Mesenchymal stem cell (in vitro differentiated cells and primary cell): ENCODE measurements around the gene RTN4.

Experiments used
- DNase-seq: peaks from one replicate; pipeline ENCODE4 v3.0.0-alpha.2; 2013
- H2AFZ ChIP-seq: one replicate; pipeline ENCODE4 v1.6.1; 2013; ENCODE audit warnings: low read depth, mild to moderate bottlenecking, control low read depth, inconsistent platforms, low read length, moderate library complexity
- H2AK5ac ChIP-seq: 2 replicates; pipeline ENCODE4 v1.6.1; 2013; ENCODE audit warnings: low read length, moderate library complexity, mild to moderate bottlenecking, inconsistent platforms; ENCODE audit not compliant: severe bottlenecking
- H2BK120ac ChIP-seq: one replicate; pipeline ENCODE4 v1.6.1; 2013; ENCODE audit warnings: low read depth, mild to moderate bottlenecking, inconsistent platforms, low read length, moderate library complexity
- H2BK12ac ChIP-seq, 2 experiments: one replicate each; pipeline ENCODE4 v1.6.1; 2013; ENCODE audit warnings: inconsistent platforms in 2 of 2, low read length in 2 of 2, mild to moderate bottlenecking in 2 of 2, moderate library complexity in 2 of 2, control low read depth in 1 of 2
- H2BK15ac ChIP-seq: one replicate; pipeline ENCODE4 v1.6.1; 2013; ENCODE audit warnings: mild to moderate bottlenecking, low read depth, inconsistent platforms; ENCODE audit not compliant: poor library complexity, severe bottlenecking
- H2BK5ac ChIP-seq: 2 replicates; pipeline ENCODE4 v1.6.1; 2013; ENCODE audit warnings: low read depth, mild to moderate bottlenecking, low read length, control low read depth, inconsistent platforms; ENCODE audit not compliant: poor library complexity, severe bottlenecking
- H3K14ac ChIP-seq, 2 experiments: one replicate each; pipeline ENCODE4 v1.6.1; 2013; ENCODE audit warnings: inconsistent platforms in 2 of 2, low read length in 2 of 2, control low read depth in 1 of 2, mild to moderate bottlenecking in 1 of 2, moderate library complexity in 1 of 2
- H3K18ac ChIP-seq, 2 experiments: one replicate each; pipeline ENCODE4 v1.6.1; 2013; ENCODE audit warnings: inconsistent platforms in 2 of 2, low read length in 2 of 2, control low read depth in 1 of 2, low read depth in 1 of 2, mild to moderate bottlenecking in 1 of 2
- H3K23ac ChIP-seq, 2 experiments: one replicate each; pipeline ENCODE4 v1.6.1; 2013; ENCODE audit warnings: inconsistent platforms in 2 of 2, low read length in 2 of 2, mild to moderate bottlenecking in 2 of 2, moderate library complexity in 2 of 2, control low read depth in 1 of 2
- H3K27ac ChIP-seq: 2 replicates; pipeline ENCODE4 v1.5.1; 2013; ENCODE audit warnings: mild to moderate bottlenecking, moderate library complexity, low read length, control low read depth, inconsistent platforms; ENCODE audit not compliant: poor library complexity, severe bottlenecking
- H3K27me3 ChIP-seq, 2 experiments: 2 replicates each; pipeline versions ENCODE4 v1.6.1 to v1.7.0; 2013; ENCODE audit warnings: low read length in 2 of 2, mild to moderate bottlenecking in 2 of 2, moderate library complexity in 2 of 2, control low read depth in 1 of 2, inconsistent platforms in 1 of 2; ENCODE audit not compliant: control insufficient read depth in 1 of 2, insufficient read depth in 1 of 2
- H3K36me3 ChIP-seq, 2 experiments: 2 replicates each; pipeline versions ENCODE4 v1.6.1 to v1.7.0; 2013; ENCODE audit warnings: low read length in 2 of 2, control low read depth in 1 of 2, inconsistent platforms in 1 of 2, low read depth in 1 of 2, mild to moderate bottlenecking in 1 of 2; ENCODE audit not compliant: insufficient read depth in 2 of 2, control insufficient read depth in 1 of 2
- H3K4ac ChIP-seq, 2 experiments: one replicate each; pipeline ENCODE4 v1.6.1; 2013; ENCODE audit warnings: inconsistent platforms in 2 of 2, low read length in 2 of 2, mild to moderate bottlenecking in 2 of 2, moderate library complexity in 2 of 2, control low read depth in 1 of 2, low read depth in 1 of 2
- H3K4me1 ChIP-seq: 2 replicates; pipeline ENCODE4 v1.6.1; 2013; ENCODE audit warnings: low read depth, low read length, control low read depth; ENCODE audit not compliant: control insufficient read depth, insufficient read depth
- H3K4me2 ChIP-seq: 2 replicates; pipeline ENCODE4 v1.6.1; 2013; ENCODE audit warnings: low read length, mild to moderate bottlenecking, inconsistent platforms; ENCODE audit not compliant: poor library complexity, severe bottlenecking
- H3K4me3 ChIP-seq, 2 experiments: 2 replicates each; pipeline versions ENCODE4 v1.5.1 to v1.7.0; 2013; ENCODE audit warnings: low read length in 2 of 2, mild to moderate bottlenecking in 2 of 2, control low read depth in 1 of 2, low read depth in 1 of 2; ENCODE audit not compliant: insufficient read depth in 1 of 2
- H3K79me1 ChIP-seq: replicated peaks from 2 replicates; pipeline ENCODE4 v1.6.1; 2013; ENCODE audit warnings: mild to moderate bottlenecking, control low read depth, low read length, inconsistent platforms; ENCODE audit not compliant: poor library complexity, severe bottlenecking
- H3K9ac ChIP-seq: 2 replicates; pipeline ENCODE4 v1.7.0; 2013; ENCODE audit warnings: mild to moderate bottlenecking, low read length, moderate library complexity
- H3K9me3 ChIP-seq: 2 replicates; pipeline ENCODE4 v1.7.0; 2013; ENCODE audit warnings: mild to moderate bottlenecking, low read length; ENCODE audit not compliant: control insufficient read depth
- H4K8ac ChIP-seq: one replicate; pipeline ENCODE4 v1.6.1; 2013; ENCODE audit warnings: inconsistent platforms, mild to moderate bottlenecking, low read length, moderate library complexity
- H4K91ac ChIP-seq: one replicate; pipeline ENCODE4 v1.6.1; 2013; ENCODE audit warnings: mild to moderate bottlenecking, low read length, inconsistent platforms
- WGBS: methylation state at CpG from one replicate; pipeline ENCODE4 v1.1.7; 2013; ENCODE audit warnings: mixed read lengths; 5-methylcytosine and 5-hydroxymethylcytosine counted together

RTN4 gene

DNA sequence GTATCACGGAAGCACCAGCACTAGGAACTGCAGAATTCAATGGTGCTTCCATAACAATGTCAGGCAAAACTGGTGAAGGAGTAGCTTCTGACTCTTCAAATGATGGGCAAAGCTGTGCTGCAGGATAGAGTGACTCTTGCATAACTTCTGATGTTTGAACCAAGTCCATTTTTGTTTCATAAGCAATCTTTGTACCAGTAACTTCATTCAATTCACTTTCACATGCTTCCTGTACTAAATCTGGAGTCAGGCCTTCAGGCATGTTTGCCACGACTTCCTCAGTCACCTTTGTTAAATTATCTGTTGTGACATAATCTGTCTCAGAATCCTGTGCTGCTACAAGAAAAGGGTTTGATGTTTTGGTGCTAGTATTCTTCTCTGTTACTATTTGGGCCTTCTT is 24.0 kb downstream of the RTN4 start:
- no peaks in the 10 kb centered on the region for H3K79me1 ChIP-seq
- H3K4me2 ChIP-seq, result no peak overlapping the region
- no peaks in the 10 kb centered on the region for H3K27me3 ChIP-seq
- no peak overlapping the region for H3K23ac ChIP-seq
- no peak overlapping the region for H3K18ac ChIP-seq
- peak; percentile 53 for DNase-seq
- no peak overlapping the region for H4K91ac ChIP-seq
- no peaks in the 10 kb centered on the region for H3K9me3 ChIP-seq
- no peak overlapping the region for H3K4me3 ChIP-seq
- H2AK5ac ChIP-seq, result no peak overlapping the region
- H2BK12ac ChIP-seq, result no peak overlapping the region
- H2BK15ac ChIP-seq, result no peak overlapping the region
- 95% methylated on average over 1 of the region's 2 CpGs for WGBS
- peaks cover 0 to 35% of the 10 kb centered on the region in 2 experiments for H3K36me3 ChIP-seq
- H3K14ac ChIP-seq, result no peak overlapping the region
- H3K4me1 ChIP-seq, result peaks cover 4% of the 10 kb centered on the region
- H3K27ac ChIP-seq, result no peak overlapping the region
- no peak overlapping the region for H2BK5ac ChIP-seq
- H4K8ac ChIP-seq, result no peak overlapping the region
- no peak overlapping the region for H2BK120ac ChIP-seq
- H3K9ac ChIP-seq, result no peak overlapping the region
- H3K4ac ChIP-seq, result no peak overlapping the region
- no peak overlapping the region for H2AFZ ChIP-seq

- 94% methylated on average over 1 of the region's 2 CpGs for WGBS
- Histone ChIP-seq H3K27ac (no peak overlapping the region), H3K79me1 (no peaks in the 10 kb centered on the region), H3K4me1 (peaks cover 4% of the 10 kb centered on the region), H2AFZ (no peak overlapping the region), H3K4me3 (no peak overlapping the region), H3K4me2 (no peak overlapping the region), H3K14ac (no peak overlapping the region), H2BK12ac (no peak overlapping the region), H3K36me3 (peaks cover 2 to 38% of the 10 kb centered on the region in 2 experiments), H4K8ac (no peak overlapping the region), H3K23ac (no peak overlapping the region), H3K4ac (no peak overlapping the region), H3K18ac (no peak overlapping the region), H2BK15ac (no peak overlapping the region), H3K27me3 (no peaks in the 10 kb centered on the region), H3K9me3 (no peaks in the 10 kb centered on the region), H3K9ac (peak overlapping the region; percentile 36), H4K91ac (no peak overlapping the region), H2BK120ac (no peak overlapping the region), H2AK5ac (no peak overlapping the region), H2BK5ac (no peak overlapping the region)
- no peak for DNase-seq
Observed at GRCh38 chr2:55025627-55026026, 24.6 kb downstream of the RTN4 start.

GRCh38 chr2:55025082-55025481 is 25.2 kb downstream of the RTN4 start:
- H3K14ac ChIP-seq, result no peak overlapping the region
- 87% methylated on average over 2 of the region's 2 CpGs for WGBS
- H2BK120ac ChIP-seq, result no peak overlapping the region
- H3K9me3 ChIP-seq, result no peaks in the 10 kb centered on the region
- no peak overlapping the region for H3K18ac ChIP-seq
- H2BK12ac ChIP-seq, result no peak overlapping the region
- H3K4me2 ChIP-seq, result no peak overlapping the region
- H3K9ac ChIP-seq, result peak overlapping the region; percentile 36
- no peak for DNase-seq
- H4K8ac ChIP-seq, result no peak overlapping the region
- no peak overlapping the region for H4K91ac ChIP-seq
- no peaks in the 10 kb centered on the region for H3K79me1 ChIP-seq
- peaks cover 3 to 43% of the 10 kb centered on the region in 2 experiments for H3K36me3 ChIP-seq
- H3K4me3 ChIP-seq, result no peak overlapping the region
- no peak overlapping the region for H3K4ac ChIP-seq
- no peak overlapping the region for H2AFZ ChIP-seq
- no peaks in the 10 kb centered on the region for H3K27me3 ChIP-seq
- H3K27ac ChIP-seq, result no peak overlapping the region
- no peak overlapping the region for H3K23ac ChIP-seq
- no peak overlapping the region for H2BK15ac ChIP-seq
- H2BK5ac ChIP-seq, result no peak overlapping the region
- no peak overlapping the region for H2AK5ac ChIP-seq
- peaks cover 4% of the 10 kb centered on the region for H3K4me1 ChIP-seq

GRCh38 chr2:55022476-55022875 is 27.8 kb downstream of the RTN4 start:
- Histone ChIP-seq H2BK15ac (no peak overlapping the region), H2AFZ (no peak overlapping the region), H3K27ac (no peak overlapping the region), H2BK12ac (no peak overlapping the region), H3K4me2 (no peak overlapping the region), H3K36me3 (peaks cover 3 to 56% of the 10 kb centered on the region in 2 experiments), H3K9me3 (no peaks in the 10 kb centered on the region), H2BK120ac (no peak overlapping the region), H3K18ac (no peak overlapping the region), H3K79me1 (no peaks in the 10 kb centered on the region), H2AK5ac (no peak overlapping the region), H3K27me3 (no peaks in the 10 kb centered on the region), H3K4me1 (peaks cover 2% of the 10 kb centered on the region), H3K4ac (no peak overlapping the region), H3K4me3 (no peak overlapping the region), H2BK5ac (no peak overlapping the region), H4K91ac (no peak overlapping the region), H3K14ac (no peak overlapping the region), H3K23ac (peak overlapping the region in 1 of 2 experiments; percentile 41), H4K8ac (no peak overlapping the region), H3K9ac (no peak overlapping the region)
- no peak for DNase-seq
- 96% methylated on average over 3 of the region's 3 CpGs for WGBS
